WTC11 (cell line): ENCODE data around the gene PTPRN2.

Experiments used
- NR3C1 ChIP-seq: sonication (generic); formaldehyde crosslinking; conservative IDR thresholded peaks from 2 replicates; pipeline ENCODE4 v1.8.1; 2023; ENCODE audit warnings: low read depth, mild to moderate bottlenecking, missing genetic modification reagents
- USF1 ChIP-seq: sonication (generic); formaldehyde crosslinking; IDR thresholded peaks from 2 replicates; pipeline ENCODE4 v1.8.0; 2022; ENCODE audit warnings: mild to moderate bottlenecking, missing genetic modification reagents

DNA sequence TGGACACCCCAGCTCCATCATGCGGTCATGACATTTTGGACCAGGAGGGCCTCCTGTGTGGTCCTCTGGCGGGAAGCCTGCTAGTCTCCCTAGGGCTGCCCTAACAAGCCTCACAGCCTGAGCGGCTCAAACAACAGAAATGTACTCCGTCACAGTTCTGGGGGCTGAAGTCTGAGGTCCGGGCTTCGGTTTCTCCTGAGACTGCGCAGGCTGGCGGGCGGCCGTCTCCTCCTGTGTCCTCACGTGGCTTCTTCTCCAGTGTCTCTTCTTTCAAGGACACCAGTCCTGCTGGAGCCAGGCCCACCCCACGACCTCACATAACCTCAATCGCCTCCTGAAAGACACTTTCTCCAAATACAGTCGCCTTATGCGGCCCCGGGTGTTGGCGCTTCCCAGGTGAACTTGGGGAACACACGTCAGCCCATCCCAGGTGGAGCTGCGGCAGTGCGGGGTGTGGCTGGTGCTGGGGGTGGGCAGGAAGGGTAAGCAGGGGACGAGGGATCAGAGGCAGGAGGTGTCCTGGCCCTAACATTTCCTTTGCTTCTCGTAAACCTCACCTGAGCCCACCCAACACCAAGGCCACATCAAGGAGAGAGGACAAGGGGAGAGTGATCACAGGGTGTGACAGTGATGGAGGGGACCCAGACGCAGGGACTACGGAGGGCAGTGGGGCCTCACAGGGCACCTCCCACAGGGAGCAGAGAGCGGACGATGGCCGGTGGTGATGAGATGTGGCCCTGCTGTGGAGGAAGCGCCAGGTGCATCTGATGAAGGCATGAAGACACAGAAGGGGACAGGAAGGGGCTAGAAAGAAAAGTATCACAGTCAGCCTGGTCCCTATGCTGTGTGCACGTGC is 580.6 kb downstream of the PTPRN2 start:
- TF ChIP-seq USF1 (no peak), NR3C1 (CRISPR knock-in tag) (no peak)
